ENCODE results near the gene TNIK.

DNA sequence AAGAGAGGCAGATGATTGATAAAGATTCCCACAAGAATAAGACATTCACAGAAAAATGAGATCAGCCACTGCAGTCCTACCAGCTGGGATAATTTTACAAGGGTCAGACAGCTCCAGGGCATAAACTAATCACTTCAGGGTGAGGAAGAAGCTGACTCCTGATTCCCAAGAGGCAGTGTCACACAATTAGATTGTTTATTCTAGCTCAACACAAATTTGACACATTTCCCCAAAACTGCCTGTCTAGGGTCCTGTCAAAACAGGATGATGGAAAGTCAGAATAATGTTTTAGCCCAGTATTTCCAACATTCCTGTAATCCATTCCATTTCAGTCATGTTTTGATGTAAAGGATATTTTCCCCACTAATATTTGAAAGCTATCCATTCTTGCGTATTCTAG lies 110.8 kb downstream of the TNIK start:
- TF ChIP-seq POLR2AphosphoS5 (IDR thresholded peaks at IDR 0.05; ENCODE audit: low read depth, low read length) (0 out of 2 replicates have a peak, but pooled peaks have one; percentile 19), SIN3A (IDR thresholded peaks at IDR 0.05; ENCODE audit: borderline replicate concordance, insufficient read depth, low read length) (no peak), TAF1 (IDR thresholded peaks at IDR 0.05; ENCODE audit: borderline replicate concordance, insufficient read depth, low read length) (no peak)

Data from PFSK-1 (cell line).